ENCODE data around the gene NPHP4.

The NPHP4 gene

GRCh38 chr1:5813480-5813879 is 178.7 kb downstream of the NPHP4 start:
- Histone ChIP-seq H3K36me3 (ENCODE audit: control insufficient read depth, insufficient read depth, low read length) (no peaks in the 10 kb centered on the region), H3K9me3 (ENCODE audit: control insufficient read depth, low read length) (no peaks in the 10 kb centered on the region), H2AFZ (no peak overlapping the region), H3K9ac (no peak overlapping the region), H3K4me2 (ENCODE audit: low read length) (no peak overlapping the region), H3K27ac (peak overlapping the region; percentile 49), H3K79me2 (no peaks in the 10 kb centered on the region), H3K4me3 (ENCODE audit: low read depth, low read length) (no peak overlapping the region), H3K4me1 (no peaks in the 10 kb centered on the region), H3K27me3 (ENCODE audit: control insufficient read depth, insufficient read depth, low read length) (no peaks in the 10 kb centered on the region)
- no peak for TF ChIP-seq CTCF (IDR thresholded peaks at IDR 0.05)
